AG04449 (cell line): ENCODE data around the gene GLTP.

Experiments
- CTCF ChIA-PET: fragments of 350-600 bp; formaldehyde crosslinking; extraction: SDS; loops from one replicate; lab custom pipeline; 2021; ENCODE audit warnings: antibody characterized with exemption; lab: Yijun Ruan, JAX
- POLR2A ChIA-PET: fragments of 400-600, 350-600 bp; formaldehyde crosslinking; extraction: SDS; loops from one replicate; lab custom pipeline; 2020; ENCODE audit warnings: antibody characterized with exemption, inconsistent platforms; lab: Yijun Ruan, JAX
- DNase-seq: peaks from one replicate; pipeline ENCODE4 v3.0.0-alpha.2; 2010; ENCODE audit warnings: low read depth, low spot score
- H3K4me3 ChIP-seq: 2 replicates; pipeline ENCODE4 v1.5.1; 2011; ENCODE audit warnings: low read depth, mild to moderate bottlenecking, control low read depth, low read length
- CTCF ChIP-seq: IDR thresholded peaks from one replicate; pipeline ENCODE4 v1.5.1; 2011; ENCODE audit warnings: mild to moderate bottlenecking, moderate library complexity, low read length, control low read depth, inconsistent platforms; ENCODE audit not compliant: insufficient read depth; ENCODE audit errors: missing control alignments

The GLTP gene

DNA sequence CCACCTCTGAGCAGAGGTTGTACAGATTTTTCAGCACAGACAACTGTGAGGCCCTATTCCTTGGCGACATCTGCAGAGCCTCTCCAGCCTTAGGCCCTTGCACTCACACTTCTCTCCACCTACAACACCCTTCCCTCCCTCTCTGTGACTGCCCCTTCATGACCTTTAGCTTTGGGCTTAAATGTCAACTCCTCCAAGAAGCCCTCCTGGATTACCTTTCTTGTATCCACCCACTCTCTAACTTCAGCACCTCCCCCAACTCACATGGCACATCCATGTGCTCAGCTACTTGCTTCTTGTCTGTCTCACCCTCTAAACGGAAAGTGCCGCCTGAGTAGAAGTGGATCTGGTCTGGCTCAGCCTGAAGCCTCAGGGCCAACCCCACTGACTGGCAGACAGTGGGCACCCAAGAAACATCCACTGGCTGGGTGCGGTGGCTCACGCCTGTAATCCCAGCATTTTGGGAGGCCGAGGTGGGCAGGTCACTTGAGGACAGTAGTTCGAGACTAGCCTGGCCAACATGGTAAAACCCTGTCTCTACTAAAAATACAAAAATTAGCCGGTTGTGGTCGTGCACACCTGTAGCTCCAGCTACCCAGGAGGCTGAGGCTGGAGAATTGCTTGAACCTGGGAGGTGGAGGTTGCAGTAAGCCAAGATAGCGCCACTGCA is 69.3 kb downstream of the GLTP start:
- ChIA-PET CTCF (interaction anchor here (1.1 to 3.4 kb wide), 2 partner anchors 27 to 33 kb away, joined by 4 to 24 read pairs; no protein-coding TSS in a partner anchor), POLR2A (no interaction called here)
- no peak for TF ChIP-seq CTCF

GRCh38 chr12:109808876-109809646 is 71.3 kb downstream of the GLTP start:
- CTCF ChIA-PET: interaction anchor here (1.3 to 6.1 kb wide), 4 partner anchors 8 to 68 kb away, joined by 3 to 275 read pairs (median 56); no protein-coding TSS in a partner anchor
- POLR2A ChIA-PET: no interaction called here
- no peak for TF ChIP-seq CTCF
- H3K4me3 ChIP-seq: no peak overlapping the region
- no peak for DNase-seq

More for the DNA sequence above, 69.3 kb downstream of the GLTP start:
- no peak overlapping the region for H3K4me3 ChIP-seq
- no peak for DNase-seq

DNA sequence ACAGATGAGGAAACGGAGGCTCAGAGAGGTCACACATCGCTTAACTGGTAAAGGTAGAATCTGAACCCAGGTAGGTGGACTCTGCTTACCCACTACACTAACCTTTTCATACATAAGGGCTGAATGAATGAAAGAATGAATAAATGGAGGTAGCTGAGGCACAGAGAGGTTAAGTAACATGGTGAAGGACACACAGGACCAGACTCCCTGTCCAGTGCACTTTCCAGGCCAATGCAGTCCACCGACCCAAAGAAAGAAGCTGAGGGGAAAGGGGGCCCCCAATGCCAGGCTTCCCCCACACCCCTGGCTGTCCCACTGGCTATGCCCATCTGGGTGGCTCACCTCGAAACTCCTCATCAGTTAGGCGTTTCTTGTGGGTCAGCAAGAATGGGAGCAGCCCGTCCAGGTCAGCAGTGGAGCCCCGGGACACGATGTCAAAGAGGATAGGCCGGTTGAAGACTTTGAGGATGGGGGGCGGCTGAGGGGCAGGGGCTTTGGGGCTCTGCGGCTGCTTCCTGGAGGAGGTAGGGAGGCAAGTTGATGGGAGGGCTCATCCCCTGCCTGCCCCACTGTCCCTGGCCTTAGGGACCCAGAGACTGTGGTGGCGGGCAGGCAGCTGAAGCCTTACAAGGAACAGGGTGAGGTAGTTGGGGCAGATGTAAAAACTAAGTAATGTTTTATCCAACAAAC is 72.2 kb downstream of the GLTP start:
- CTCF ChIA-PET: interaction anchor here (0.9 to 6.1 kb wide), 5 partner anchors 9 to 69 kb away, joined by 3 to 275 read pairs (median 4); no protein-coding TSS in a partner anchor
- no peak for TF ChIP-seq CTCF
- DNase-seq: no peak
- H3K4me3 ChIP-seq: no peak overlapping the region
- POLR2A ChIA-PET: no interaction called here

DNA sequence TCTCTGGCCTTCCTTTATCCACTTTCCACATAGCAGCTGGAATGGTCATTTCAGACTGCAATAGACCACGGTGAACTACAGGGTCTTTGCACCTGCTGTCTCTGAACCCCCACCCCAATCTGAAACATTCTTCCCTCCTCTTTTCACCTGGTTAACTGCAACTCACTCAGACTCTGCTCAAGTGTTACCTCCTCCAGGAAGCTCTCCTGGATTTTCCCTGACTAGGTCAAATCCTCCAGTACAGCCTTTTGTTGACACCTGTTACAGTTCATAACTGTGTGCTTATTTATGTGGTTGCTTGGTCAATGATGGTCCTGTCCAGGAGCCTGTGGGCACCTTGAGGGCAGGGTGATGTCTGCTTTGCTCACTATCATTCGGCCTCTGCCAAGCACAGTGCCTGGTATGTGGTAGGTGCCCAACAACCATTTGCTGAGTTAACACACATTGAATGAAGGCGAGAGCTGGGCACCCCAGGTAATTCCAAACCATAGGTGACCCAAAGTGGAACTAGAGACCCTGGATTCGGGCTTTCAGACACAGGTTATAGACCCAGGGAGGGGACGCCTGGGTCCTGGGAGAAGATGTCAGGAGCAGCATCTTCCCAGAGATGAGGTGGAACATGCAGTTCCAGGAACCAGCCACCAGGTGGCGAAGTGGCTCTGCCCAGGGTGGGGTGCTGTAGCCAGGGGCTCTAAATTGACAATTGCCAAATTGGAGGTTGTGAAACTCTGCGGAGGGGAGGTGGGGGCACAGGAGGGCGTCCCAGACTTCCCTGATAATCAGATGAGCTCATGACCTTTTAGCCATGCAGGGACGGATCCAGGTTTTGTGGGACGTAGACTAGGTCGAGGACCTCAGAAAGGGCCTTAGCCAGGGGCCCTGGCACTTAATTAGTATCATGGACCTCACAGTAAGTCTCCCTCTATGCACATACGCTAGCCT is 75.2 kb downstream of the GLTP start:
- peak; percentile 93 for TF ChIP-seq CTCF
- H3K4me3 ChIP-seq: no peak overlapping the region
- ChIA-PET POLR2A (interaction anchor here (0.6 kb wide), 1 partner anchor 96 kb away, joined by 4 read pairs; no protein-coding TSS in a partner anchor), CTCF (interaction anchor here (0.5 to 6.1 kb wide), 42 partner anchors 10 to 626 kb away, joined by 3 to 275 read pairs (median 6); partner anchors contain the start of genes TCHP and TRPV4)
- DNase-seq: no peak

DNA sequence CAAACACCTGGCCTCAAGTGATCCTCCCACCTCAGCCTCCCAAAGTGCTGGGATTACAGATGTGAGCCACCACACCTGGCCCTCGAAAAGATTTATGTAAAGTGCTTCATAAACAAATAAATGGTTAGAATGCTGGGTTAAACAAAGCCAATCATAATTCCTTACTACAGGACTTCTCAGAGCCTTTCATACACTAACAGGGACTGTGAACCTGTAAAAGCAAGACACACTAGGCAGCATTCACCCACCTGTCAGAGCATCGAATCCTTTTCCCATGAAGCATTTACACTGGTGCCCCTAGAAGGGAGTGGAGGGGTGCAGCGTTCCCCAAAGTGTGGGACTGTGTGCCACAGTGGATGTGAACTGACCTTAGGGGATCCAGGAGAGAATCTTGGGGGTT is 76.7 kb downstream of the GLTP start:
- POLR2A ChIA-PET: no interaction called here
- TF ChIP-seq CTCF: no peak
- CTCF ChIA-PET: interaction anchor here (1.2 to 6.1 kb wide), 12 partner anchors 8 to 125 kb away, joined by 3 to 275 read pairs (median 19); partner anchors contain the start of gene TRPV4

More for the DNA sequence above, 76.7 kb downstream of the GLTP start:
- H3K4me3 ChIP-seq: no peak overlapping the region
- no peak for DNase-seq
